Right atrium auricular region (tissue), 2 donors: Measurements from ENCODE around the gene PTK7. TPM values are rescaled to one million over a fixed set of nuclear protein-coding genes. Genes with fewer than 3 reads are reported as not detected.
A peak's percentile ranks its signal among the peaks of the same experiment; 100 is the strongest.
"Not testable (repeated sequence)": the region's sequence is repeated elsewhere in the genome, so short reads cannot be mapped to it uniquely, and the experiment has no call there.

ENCODE experiments used
- DNase-seq: peaks from one replicate; pipeline ENCODE4 v3.0.0-alpha.2; 2019; ENCODE audit warnings: low spot score
- H3K27ac ChIP-seq, 2 donors: fragments of 200-600 bp; sonication (generic); 1 replicate in 1 of 2; 2 replicates in 1 of 2; pipeline ENCODE4 v1.5.1; 2016 to 2019
- H3K27me3 ChIP-seq, 2 donors: fragments of 200-600 bp; sonication (generic); one replicate each; pipeline versions ENCODE4 v1.5.1 to v1.6.0; 2017 to 2019
- H3K36me3 ChIP-seq: fragments of 200-600 bp; sonication (generic); one replicate; pipeline ENCODE4 v1.5.1; 2016
- H3K4me1 ChIP-seq, 2 donors: fragments of 200-600 bp; sonication (generic); one replicate each; pipeline versions ENCODE4 v1.5.1 to v1.6.0; 2017 to 2019
- H3K4me3 ChIP-seq, 2 donors: fragments of 200-600 bp; sonication (generic); 1 replicate in 1 of 2; 2 replicates in 1 of 2; pipeline ENCODE4 v1.5.1; 2017 to 2019; ENCODE audit warnings: mild to moderate bottlenecking in 1 of 2, moderate library complexity in 1 of 2
- H3K9me3 ChIP-seq, 2 donors: fragments of 200-600 bp; sonication (generic); one replicate each; pipeline ENCODE4 v1.5.1; 2019
- CTCF ChIP-seq, 2 donors: fragments of 200-600 bp; sonication (generic); IDR thresholded peaks; one replicate each; pipeline ENCODE4 v1.5.1; 2019; ENCODE audit warnings: antibody characterized with exemption in 2 of 2
- total RNA-seq, 2 donors: library from RNA; depleted of rRNA; stranded (reverse); fragments of >200 nt; gene quantifications; one replicate each; pipeline ENCODE4 v1.1.0, GENCODE V29; 2016

PTK7 gene
- total RNA-seq, 2 donors from 2014 or later, result 4.5 to 12.7 TPM

- Histone ChIP-seq H3K4me3 (no peak overlapping the region), H3K27me3 (no peaks in the 10 kb centered on the region), H3K9me3 (no peaks in the 10 kb centered on the region), H3K27ac (no peak overlapping the region), H3K36me3 (no peaks in the 10 kb centered on the region), H3K4me1 (peaks cover 0 to 25% of the 10 kb centered on the region in 2 donors)
- TF ChIP-seq CTCF (IDR thresholded peaks at IDR 0.05), result no peak
- DNase-seq, result no peak
These were observed 49.4 kb downstream of the PTK7 start for GRCh38 chr6:43125555-43125954.

DNA sequence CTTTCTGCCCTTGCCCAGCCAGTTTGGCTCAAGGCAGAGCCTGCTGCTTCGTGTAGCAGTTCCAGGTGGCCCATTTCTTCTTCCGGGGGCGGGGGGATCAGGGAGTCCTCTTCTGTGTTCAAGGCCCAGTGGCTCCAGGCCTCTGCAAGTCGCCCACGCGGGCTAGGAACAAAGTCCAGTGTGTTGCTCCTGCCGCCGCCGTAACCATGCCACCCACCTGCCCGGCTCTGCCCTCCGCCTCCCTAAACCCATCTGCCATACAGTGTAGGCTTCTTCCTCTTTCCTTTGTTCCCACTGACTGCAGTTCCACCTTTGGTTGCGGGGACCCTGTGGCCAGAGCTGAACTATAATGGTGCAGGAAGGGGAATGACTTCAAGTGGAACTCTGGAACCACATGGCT, 51.1 kb downstream of the PTK7 start:
- no peaks in the 10 kb centered on the region for H3K9me3 ChIP-seq
- no peak for TF ChIP-seq CTCF (IDR thresholded peaks at IDR 0.05)
- DNase-seq, result no peak
- H3K27me3 ChIP-seq, result no peaks in the 10 kb centered on the region
- no peak overlapping the region for H3K27ac ChIP-seq
- H3K4me3 ChIP-seq, result no peak overlapping the region
- no peaks in the 10 kb centered on the region for H3K36me3 ChIP-seq
- peaks cover 0 to 16% of the 10 kb centered on the region in 2 donors for H3K4me1 ChIP-seq

- H3K4me3 ChIP-seq, result no peak overlapping the region
- H3K36me3 ChIP-seq, result no peaks in the 10 kb centered on the region
- H3K27ac ChIP-seq, result no peak overlapping the region
- H3K4me1 ChIP-seq, result peaks cover 0 to 16% of the 10 kb centered on the region in 2 donors
- TF ChIP-seq CTCF (IDR thresholded peaks at IDR 0.05), result no peak
- H3K27me3 ChIP-seq, result no peaks in the 10 kb centered on the region
- DNase-seq, result no peak
- H3K9me3 ChIP-seq, result no peaks in the 10 kb centered on the region
These were observed 51.8 kb downstream of the PTK7 start for GRCh38 chr6:43127877-43128276.

DNA sequence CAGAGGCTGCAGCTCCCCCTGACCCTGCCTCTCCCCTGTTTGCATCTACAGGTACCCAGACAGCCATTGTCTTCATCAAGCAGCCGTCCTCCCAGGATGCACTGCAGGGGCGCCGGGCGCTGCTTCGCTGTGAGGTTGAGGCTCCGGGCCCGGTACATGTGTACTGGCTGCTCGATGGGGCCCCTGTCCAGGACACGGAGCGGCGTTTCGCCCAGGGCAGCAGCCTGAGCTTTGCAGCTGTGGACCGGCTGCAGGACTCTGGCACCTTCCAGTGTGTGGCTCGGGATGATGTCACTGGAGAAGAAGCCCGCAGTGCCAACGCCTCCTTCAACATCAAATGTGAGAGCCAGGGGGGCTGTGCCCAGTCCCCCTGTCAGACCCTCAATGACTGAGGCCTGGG, 52.8 kb downstream of the PTK7 start:
- no peak for TF ChIP-seq CTCF (IDR thresholded peaks at IDR 0.05)
- Histone ChIP-seq H3K27ac (no peak overlapping the region), H3K9me3 (no peaks in the 10 kb centered on the region), H3K4me1 (peaks cover 0 to 10% of the 10 kb centered on the region in 2 donors), H3K4me3 (no peak overlapping the region), H3K27me3 (no peaks in the 10 kb centered on the region), H3K36me3 (no peaks in the 10 kb centered on the region)
- no peak for DNase-seq

DNA sequence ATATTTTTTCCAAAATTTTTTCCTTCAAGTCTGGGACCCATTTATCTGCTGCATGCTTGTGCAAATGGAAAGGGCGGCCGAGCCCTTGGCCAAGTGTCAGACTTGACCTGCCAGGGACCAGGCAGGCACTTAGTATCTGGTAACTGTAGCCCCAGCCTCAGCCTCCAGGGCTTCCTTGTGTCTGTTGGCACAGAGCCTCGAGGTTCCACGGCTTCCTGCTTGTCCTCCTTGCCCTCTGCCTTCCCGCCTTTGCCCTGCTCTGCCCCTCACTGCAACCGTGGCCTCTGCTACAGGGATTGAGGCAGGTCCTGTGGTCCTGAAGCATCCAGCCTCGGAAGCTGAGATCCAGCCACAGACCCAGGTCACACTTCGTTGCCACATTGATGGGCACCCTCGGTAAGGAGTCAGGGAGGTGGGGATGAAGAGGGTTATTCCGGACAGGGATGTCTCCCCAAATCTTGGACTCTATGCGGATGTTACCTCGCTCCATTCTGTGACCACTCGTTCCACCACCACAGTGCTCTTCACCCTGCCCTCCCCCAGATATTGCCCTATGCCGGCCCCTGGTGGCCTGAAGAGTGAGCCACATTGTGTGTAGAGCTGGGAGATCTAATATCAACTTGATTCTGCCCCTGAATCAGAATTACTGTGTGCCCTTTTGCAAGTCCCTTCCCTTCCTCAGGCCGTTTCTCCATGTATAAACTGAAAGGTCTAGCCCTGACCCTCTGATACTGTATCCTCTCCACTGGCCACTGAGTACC, 53.5 kb downstream of the PTK7 start:
- Histone ChIP-seq H3K4me1 (peaks cover 0 to 9% of the 10 kb centered on the region in 2 donors), H3K36me3 (no peaks in the 10 kb centered on the region), H3K4me3 (no peak overlapping the region), H3K27ac (no peak overlapping the region), H3K27me3 (no peaks in the 10 kb centered on the region), H3K9me3 (no peaks in the 10 kb centered on the region)
- DNase-seq, result no peak
- peak; percentile 32 to 63 for TF ChIP-seq CTCF (IDR thresholded peaks at IDR 0.05)

- DNase-seq, result no peak
These were observed 54.3 kb downstream of the PTK7 start for GRCh38 chr6:43130429-43130828.

GRCh38 chr6:43131379-43131778, 55.3 kb downstream of the PTK7 start:
- not testable (repeated sequence) for H3K27me3 ChIP-seq, H3K4me3 ChIP-seq, H3K9me3 ChIP-seq, H3K4me1 ChIP-seq, H3K36me3 ChIP-seq, H3K27ac ChIP-seq, DNase-seq

More at GRCh38 chr6:43130429-43130828, 54.3 kb downstream of the PTK7 start:
- Histone ChIP-seq H3K27me3 (no peaks in the 10 kb centered on the region), H3K27ac (no peak overlapping the region), H3K9me3 (no peaks in the 10 kb centered on the region), H3K36me3 (no peaks in the 10 kb centered on the region), H3K4me1 (peaks cover 0 to 9% of the 10 kb centered on the region in 2 donors), H3K4me3 (no peak overlapping the region)
- no peak for TF ChIP-seq CTCF (IDR thresholded peaks at IDR 0.05)
